Liver (tissue), 3 donors: ENCODE measurements around the gene CLIC3.

Source experiments
- ATF3 ChIP-seq: IDR thresholded peaks from 2 replicates; pipeline ENCODE4 v1.6.1; 2016; ENCODE audit warnings: antibody characterized with exemption
- CTCF ChIP-seq: fragments of 150-350 bp; IDR thresholded peaks from 2 replicates; pipeline ENCODE4 v1.5.1; 2017; ENCODE audit warnings: improper control_type of control experiment, low read depth, low read length; ENCODE audit not compliant: missing input control
- JUND ChIP-seq, 2 donors: IDR thresholded peaks; 2 replicates each; pipeline ENCODE4 v1.6.1; 2016; ENCODE audit warnings: antibody characterized with exemption in 2 of 2
- RAD21 ChIP-seq, 2 donors: IDR thresholded peaks; 2 replicates each; pipeline ENCODE4 v1.6.1; 2016; ENCODE audit warnings: antibody characterized with exemption in 2 of 2, mild to moderate bottlenecking in 2 of 2
- SP1 ChIP-seq: IDR thresholded peaks from 2 replicates; pipeline ENCODE4 v1.6.1; 2018; ENCODE audit warnings: antibody characterized with exemption, mild to moderate bottlenecking
- TAF1 ChIP-seq: conservative IDR thresholded peaks from 2 replicates; pipeline ENCODE4 v1.6.1; 2016; ENCODE audit warnings: antibody characterized with exemption, mild to moderate bottlenecking
- YY1 ChIP-seq: IDR thresholded peaks from 2 replicates; pipeline ENCODE4 v1.6.1; 2016; ENCODE audit warnings: antibody characterized with exemption, mild to moderate bottlenecking
- TF ChIP-seq, protein P1 (sequence below): IDR thresholded peaks from 2 replicates; pipeline ENCODE4 v1.6.1; 2016; ENCODE audit warnings: antibody characterized with exemption, mild to moderate bottlenecking
- donor health status: healthy.
- donor health status: healthy.

DNA sequence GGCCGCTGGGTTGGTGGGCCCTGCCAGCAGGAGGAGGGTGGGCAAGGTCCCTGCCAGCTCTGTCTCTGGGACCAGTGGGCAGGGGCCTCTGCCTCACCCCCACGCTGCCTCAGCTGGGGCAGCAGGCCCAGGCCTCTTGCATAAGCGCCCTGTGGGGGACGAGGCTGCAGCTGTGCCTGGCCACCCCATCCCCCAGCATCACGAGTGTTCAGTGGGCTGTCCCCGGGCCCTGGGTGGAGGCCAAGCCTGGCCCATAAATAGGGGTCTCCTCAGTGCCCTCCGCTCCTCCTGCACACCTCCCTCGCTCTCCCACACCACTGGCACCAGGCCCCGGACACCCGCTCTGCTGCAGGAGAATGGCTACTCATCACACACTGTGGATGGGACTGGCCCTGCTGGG lies 19.1 kb downstream of the CLIC3 start, which contains the start of gene PTGDS:
- TF ChIP-seq CTCF (no peak), ATF3 (no peak), SP1 (no peak), JUND (IDR thresholded peaks at IDR 0.05) (no peak), TAF1 (no peak), YY1 (no peak), RAD21 (IDR thresholded peaks at IDR 0.05) (no peak)
- TF ChIP-seq, protein P1, sequence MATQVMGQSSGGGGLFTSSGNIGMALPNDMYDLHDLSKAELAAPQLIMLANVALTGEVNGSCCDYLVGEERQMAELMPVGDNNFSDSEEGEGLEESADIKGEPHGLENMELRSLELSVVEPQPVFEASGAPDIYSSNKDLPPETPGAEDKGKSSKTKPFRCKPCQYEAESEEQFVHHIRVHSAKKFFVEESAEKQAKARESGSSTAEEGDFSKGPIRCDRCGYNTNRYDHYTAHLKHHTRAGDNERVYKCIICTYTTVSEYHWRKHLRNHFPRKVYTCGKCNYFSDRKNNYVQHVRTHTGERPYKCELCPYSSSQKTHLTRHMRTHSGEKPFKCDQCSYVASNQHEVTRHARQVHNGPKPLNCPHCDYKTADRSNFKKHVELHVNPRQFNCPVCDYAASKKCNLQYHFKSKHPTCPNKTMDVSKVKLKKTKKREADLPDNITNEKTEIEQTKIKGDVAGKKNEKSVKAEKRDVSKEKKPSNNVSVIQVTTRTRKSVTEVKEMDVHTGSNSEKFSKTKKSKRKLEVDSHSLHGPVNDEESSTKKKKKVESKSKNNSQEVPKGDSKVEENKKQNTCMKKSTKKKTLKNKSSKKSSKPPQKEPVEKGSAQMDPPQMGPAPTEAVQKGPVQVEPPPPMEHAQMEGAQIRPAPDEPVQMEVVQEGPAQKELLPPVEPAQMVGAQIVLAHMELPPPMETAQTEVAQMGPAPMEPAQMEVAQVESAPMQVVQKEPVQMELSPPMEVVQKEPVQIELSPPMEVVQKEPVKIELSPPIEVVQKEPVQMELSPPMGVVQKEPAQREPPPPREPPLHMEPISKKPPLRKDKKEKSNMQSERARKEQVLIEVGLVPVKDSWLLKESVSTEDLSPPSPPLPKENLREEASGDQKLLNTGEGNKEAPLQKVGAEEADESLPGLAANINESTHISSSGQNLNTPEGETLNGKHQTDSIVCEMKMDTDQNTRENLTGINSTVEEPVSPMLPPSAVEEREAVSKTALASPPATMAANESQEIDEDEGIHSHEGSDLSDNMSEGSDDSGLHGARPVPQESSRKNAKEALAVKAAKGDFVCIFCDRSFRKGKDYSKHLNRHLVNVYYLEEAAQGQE, result no peak
